WTC11 (cell line): ENCODE data around the gene BICRA. TPM values are rescaled to one million over a fixed set of nuclear protein-coding genes. Genes with fewer than 3 reads are reported as not detected.

Source experiments
- ATAC-seq: fragments of 200-7000 bp; cut with Tn5 transposase; 2 replicates; pipeline ENCODE4 v1.10.0; 2021; ENCODE audit warnings: mild to moderate bottlenecking, moderate library complexity
- CTCF ChIA-PET: fragments of 300-600 bp; sonication (Branson Sonifier 250); formaldehyde crosslinking; loops from one replicate; lab custom pipeline; 2021; ENCODE audit warnings: antibody characterized with exemption; lab: Charles Lee
- POLR2A ChIA-PET: fragments of 350-600 bp; sonication (Branson Sonifier 250); formaldehyde crosslinking; loops from one replicate; lab custom pipeline; 2021; ENCODE audit warnings: antibody characterized with exemption; lab: Charles Lee
- DNase-seq: peaks from one replicate; pipeline ENCODE4 v3.0.0; 2021; ENCODE audit warnings: low spot score
- H3K27ac Mint-ChIP-seq: 2 replicates; pipeline ENCODE4 v1.8.0; 2021; ENCODE audit warnings: mixed read lengths
- H3K27me3 Mint-ChIP-seq: 2 replicates; pipeline ENCODE4 v1.8.0; 2021; ENCODE audit warnings: low read depth, mild to moderate bottlenecking, moderate library complexity, mixed read lengths
- H3K36me3 Mint-ChIP-seq: 2 replicates; pipeline ENCODE4 v1.8.0; 2021; ENCODE audit warnings: mixed read lengths
- H3K4me1 Mint-ChIP-seq: 2 replicates; pipeline ENCODE4 v1.8.0; 2022; ENCODE audit warnings: mixed read lengths
- H3K4me3 Mint-ChIP-seq: 2 replicates; pipeline ENCODE4 v1.8.0; 2021; ENCODE audit warnings: mild to moderate bottlenecking, moderate library complexity, mixed read lengths
- H3K9me3 Mint-ChIP-seq: 2 replicates; pipeline ENCODE4 v1.8.0; 2021; ENCODE audit warnings: mixed read lengths
- E2F5 ChIP-seq: sonication (generic); formaldehyde crosslinking; IDR thresholded peaks from 2 replicates; pipeline ENCODE4 v1.8.1; 2022; ENCODE audit warnings: mild to moderate bottlenecking, moderate library complexity, missing genetic modification reagents
- ESRRA ChIP-seq: sonication (generic); formaldehyde crosslinking; IDR thresholded peaks from 2 replicates; pipeline ENCODE4 v1.8.1; 2022; ENCODE audit warnings: mild to moderate bottlenecking, missing genetic modification reagents, borderline replicate concordance
- FOXP1 ChIP-seq: sonication (generic); formaldehyde crosslinking; IDR thresholded peaks from 2 replicates; pipeline ENCODE4 v1.8.0; 2022; ENCODE audit warnings: missing genetic modification reagents, mild to moderate bottlenecking, moderate library complexity, borderline replicate concordance
- GABPB1 ChIP-seq: sonication (generic); formaldehyde crosslinking; IDR thresholded peaks from 2 replicates; pipeline ENCODE4 v1.8.1; 2023; ENCODE audit warnings: mild to moderate bottlenecking, missing genetic modification reagents
- GTF2I ChIP-seq: fragments of 250-450 bp; sonication (Bioruptor Pico); conservative IDR thresholded peaks from 2 replicates; pipeline ENCODE4 v1.4.0; 2021; ENCODE audit warnings: mild to moderate bottlenecking
- HMGA2 ChIP-seq: fragments of 250-450 bp; sonication (Bioruptor Pico); IDR thresholded peaks from 2 replicates; pipeline ENCODE4 v1.4.0; 2021; ENCODE audit warnings: mild to moderate bottlenecking, moderate library complexity
- HMGXB4 ChIP-seq: sonication (generic); formaldehyde crosslinking; IDR thresholded peaks from 2 replicates; pipeline ENCODE4 v1.8.1; 2023; ENCODE audit warnings: mild to moderate bottlenecking, moderate library complexity, missing genetic modification reagents
- IRF1 ChIP-seq: sonication (generic); formaldehyde crosslinking; IDR thresholded peaks from 2 replicates; pipeline ENCODE4 v1.8.0; 2023; ENCODE audit warnings: missing genetic modification reagents
- IRF2 ChIP-seq: sonication (generic); formaldehyde crosslinking; IDR thresholded peaks from 2 replicates; pipeline ENCODE4 v1.8.0; 2022; ENCODE audit warnings: low read depth, missing genetic modification reagents, borderline replicate concordance
- JAZF1 ChIP-seq: fragments of 250-450 bp; sonication (Bioruptor Pico); IDR thresholded peaks from 2 replicates; pipeline ENCODE4 v1.9.0; 2021; ENCODE audit warnings: moderate library complexity, mild to moderate bottlenecking, inconsistent platforms
- KAT7 ChIP-seq: sonication (generic); formaldehyde crosslinking; IDR thresholded peaks from 2 replicates; pipeline ENCODE4 v1.8.1; 2023; ENCODE audit warnings: missing genetic modification reagents, mild to moderate bottlenecking, borderline replicate concordance
- MAX ChIP-seq: sonication (generic); formaldehyde crosslinking; IDR thresholded peaks from 2 replicates; pipeline ENCODE4 v1.8.0; 2022; ENCODE audit warnings: mild to moderate bottlenecking, missing genetic modification reagents
- MXD4 ChIP-seq: fragments of 250-450 bp; sonication (Bioruptor Pico); IDR thresholded peaks from 2 replicates; pipeline ENCODE4 v1.8.0; 2021; ENCODE audit warnings: mild to moderate bottlenecking, moderate library complexity, borderline replicate concordance
- MYBL2 ChIP-seq: sonication (generic); formaldehyde crosslinking; IDR thresholded peaks from 2 replicates; pipeline ENCODE4 v1.8.1; 2023; ENCODE audit warnings: mild to moderate bottlenecking, moderate library complexity, missing genetic modification reagents
- OVOL2 ChIP-seq: fragments of 250-450 bp; sonication (Bioruptor Pico); IDR thresholded peaks from 2 replicates; pipeline ENCODE4 v1.9.0; 2021; ENCODE audit warnings: mild to moderate bottlenecking, borderline replicate concordance
- PRRX2 ChIP-seq: fragments of 250-450 bp; sonication (Bioruptor Pico); IDR thresholded peaks from 2 replicates; pipeline ENCODE4 v1.8.0; 2021; ENCODE audit warnings: mild to moderate bottlenecking
- SMAD4 ChIP-seq: sonication (generic); formaldehyde crosslinking; IDR thresholded peaks from 2 replicates; pipeline ENCODE4 v1.8.0; 2022; ENCODE audit warnings: mild to moderate bottlenecking, missing genetic modification reagents
- TCF7 ChIP-seq: sonication (generic); formaldehyde crosslinking; IDR thresholded peaks from 2 replicates; pipeline ENCODE4 v1.8.0; 2022; ENCODE audit warnings: mild to moderate bottlenecking, low read depth, missing genetic modification reagents, moderate library complexity
- TEAD4 ChIP-seq: sonication (generic); formaldehyde crosslinking; IDR thresholded peaks from 2 replicates; pipeline ENCODE4 v1.8.0; 2022; ENCODE audit warnings: mild to moderate bottlenecking, missing genetic modification reagents
- ZBTB21 ChIP-seq: sonication (generic); formaldehyde crosslinking; IDR thresholded peaks from 2 replicates; pipeline ENCODE4 v1.8.1; 2023; ENCODE audit warnings: mild to moderate bottlenecking, missing genetic modification reagents, borderline replicate concordance
- ZMAT4 ChIP-seq: fragments of 250-450 bp; sonication (Bioruptor Pico); IDR thresholded peaks from 2 replicates; pipeline ENCODE4 v1.9.0; 2021; ENCODE audit warnings: mild to moderate bottlenecking
- ZNF121 ChIP-seq: sonication (generic); formaldehyde crosslinking; IDR thresholded peaks from 2 replicates; pipeline ENCODE4 v1.8.0; 2023; ENCODE audit warnings: missing genetic modification reagents
- ZNF281 ChIP-seq: sonication (generic); formaldehyde crosslinking; IDR thresholded peaks from 2 replicates; pipeline ENCODE4 v1.8.0; 2023; ENCODE audit warnings: mild to moderate bottlenecking, missing genetic modification reagents
- ZNF396 ChIP-seq: fragments of 250-450 bp; sonication (Bioruptor Pico); IDR thresholded peaks from 2 replicates; pipeline ENCODE4 v1.8.0; 2021; ENCODE audit warnings: mild to moderate bottlenecking, moderate library complexity, borderline replicate concordance
- ZNF416 ChIP-seq: fragments of 250-450 bp; sonication (Bioruptor Pico); IDR thresholded peaks from 2 replicates; pipeline ENCODE4 v1.9.0; 2021; ENCODE audit warnings: mild to moderate bottlenecking, inconsistent platforms
- ZNF671 ChIP-seq: fragments of 250-450 bp; sonication (Bioruptor Pico); IDR thresholded peaks from 2 replicates; pipeline ENCODE4 v1.8.0; 2021; ENCODE audit warnings: mild to moderate bottlenecking
- total RNA-seq: library from RNA; stranded (reverse); gene quantifications from 3 replicates; pipeline ENCODE4 v1.2.3, GENCODE V29; 2021
- TF ChIP-seq, protein P1 (sequence below): sonication (generic); formaldehyde crosslinking; IDR thresholded peaks from 2 replicates; pipeline ENCODE4 v1.8.0; 2022; ENCODE audit warnings: mild to moderate bottlenecking, missing genetic modification reagents

BICRA gene
- total RNA-seq, 1 experiment from 2014 or later: 30.3 TPM

- CTCF ChIA-PET: interaction anchor here (0.8 to 4.5 kb wide), 4 partner anchors 24 to 314 kb away, joined by 3 to 47 read pairs (median 3); partner anchors contain the start of gene EHD2
- H3K36me3 Mint-ChIP-seq: peaks cover 9% of the 10 kb centered on the region
- POLR2A ChIA-PET: no interaction called here
- H3K4me3 Mint-ChIP-seq: peak overlapping the region; percentile 97
- TF ChIP-seq HMGXB4 (CRISPR knock-in tag) (no peak), IRF2 (CRISPR knock-in tag) (no peak), OVOL2 (CRISPR knock-in tag) (no peak), MXD4 (no peak), ESRRA (no peak), TCF7 (CRISPR knock-in tag) (no peak), GTF2I (no peak), KAT7 (CRISPR knock-in tag) (no peak), GABPB1 (no peak), E2F5 (CRISPR knock-in tag) (no peak), ZNF671 (CRISPR knock-in tag) (no peak), ZNF281 (CRISPR knock-in tag) (no peak), ZNF416 (no peak), FOXP1 (no peak), MAX (CRISPR knock-in tag) (no peak), JAZF1 (CRISPR knock-in tag) (no peak), HMGA2 (no peak), MYBL2 (no peak), TEAD4 (CRISPR knock-in tag) (no peak), ZMAT4 (CRISPR knock-in tag) (no peak)
- TF ChIP-seq, all 79 proteins: peak for 0
- DNase-seq (no peak), ATAC-seq (no peak)
- Mint-ChIP-seq H3K27me3 (no peaks in the 10 kb centered on the region; the same call in 1 of the 2 replicates), H3K27ac (no peak overlapping the region), H3K4me1 (peaks cover 13% of the 10 kb centered on the region), H3K9me3 (no peaks in the 10 kb centered on the region)
These were observed 133.7 kb downstream of the BICRA start for GRCh38 chr19:47742634-47743033.

DNA sequence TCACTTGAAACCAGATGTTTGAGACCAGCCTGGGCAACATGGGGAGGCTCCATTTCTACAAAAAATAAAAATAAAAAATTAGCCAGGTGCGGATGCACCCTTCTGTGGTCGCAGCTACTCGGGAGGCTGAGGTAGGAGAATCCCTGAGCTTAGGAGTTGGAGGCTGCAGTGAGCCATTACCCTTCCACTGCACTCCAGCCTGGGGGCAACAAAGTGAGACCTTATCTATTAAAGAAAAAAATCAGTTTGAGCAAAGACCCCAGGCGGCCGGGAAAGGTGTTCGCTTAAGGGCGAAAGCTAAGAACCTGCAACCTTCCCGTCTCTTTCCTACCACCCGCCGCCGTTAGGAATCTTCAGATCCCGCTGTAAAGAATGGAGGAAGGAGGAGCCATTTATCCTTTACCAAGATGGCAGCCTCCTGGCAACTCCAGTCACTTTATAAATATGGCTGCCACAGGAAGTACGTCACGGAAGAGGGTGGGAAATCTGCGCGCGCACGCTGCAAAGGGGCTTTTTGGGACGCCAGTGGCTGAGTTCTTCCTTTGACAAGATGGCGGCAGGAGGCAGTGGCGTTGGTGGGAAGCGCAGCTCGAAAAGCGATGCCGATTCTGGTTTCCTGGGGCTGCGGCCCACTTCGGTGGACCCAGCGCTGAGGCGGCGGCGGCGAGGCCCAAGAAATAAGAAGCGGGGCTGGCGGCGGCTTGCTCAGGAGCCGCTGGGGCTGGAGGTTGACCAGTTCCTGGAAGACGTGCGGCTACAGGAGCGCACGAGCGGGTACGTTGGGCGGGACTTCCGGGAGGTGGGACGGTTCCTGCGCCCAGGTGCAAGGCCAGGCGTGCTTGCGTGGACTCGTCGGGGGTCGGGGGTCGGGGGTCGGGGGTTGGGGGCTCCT, 136.3 kb downstream of the BICRA start, which contains the start of gene NOP53:
Gene NOP53 (plus strand): TSS at position 537 of the 892 bp plus-strand sequence. CDS start 14 bp downstream, at position 551.
- H3K27ac Mint-ChIP-seq: peak within 1 kb of the TSS; percentile 97
- ATAC-seq (peak; percentile 69), DNase-seq (peak; percentile 95)
- ChIA-PET POLR2A (interaction anchor here (0.6 to 1.0 kb wide), 2 partner anchors 21 to 103 kb away, joined by 3 to 10 read pairs; no protein-coding TSS in a partner anchor), CTCF (interaction anchor here (0.8 to 4.5 kb wide), 9 partner anchors 10 to 308 kb away, joined by 3 to 47 read pairs (median 4); partner anchors contain the start of gene EHD2)
- H3K9me3 Mint-ChIP-seq: no peaks in the 10 kb centered on the region
- peak within 1 kb of the TSS; percentile 97 for H3K4me3 Mint-ChIP-seq
- peaks cover 13% of the 10 kb centered on the region for H3K4me1 Mint-ChIP-seq
- peaks cover 28% of the 10 kb centered on the region for H3K36me3 Mint-ChIP-seq
- no peaks in the 10 kb centered on the region; the same call in 1 of the 2 replicates for H3K27me3 Mint-ChIP-seq
- TF ChIP-seq SMAD4 (no peak), PRRX2 (CRISPR knock-in tag) (peak; percentile 67; the same call in 1 of the 2 replicates), IRF1 (0 out of 2 replicates have a peak, but pooled peaks have one; percentile 46), HMGA2 (peak; percentile 21; the same call in 1 of the 2 replicates), ZBTB21 (CRISPR knock-in tag) (no peak), ZNF121 (CRISPR knock-in tag) (no peak), GABPB1 (peak; percentile 62), ZNF396 (peak; percentile 89; the same call in 1 of the 2 replicates)
- TF ChIP-seq, protein P1, sequence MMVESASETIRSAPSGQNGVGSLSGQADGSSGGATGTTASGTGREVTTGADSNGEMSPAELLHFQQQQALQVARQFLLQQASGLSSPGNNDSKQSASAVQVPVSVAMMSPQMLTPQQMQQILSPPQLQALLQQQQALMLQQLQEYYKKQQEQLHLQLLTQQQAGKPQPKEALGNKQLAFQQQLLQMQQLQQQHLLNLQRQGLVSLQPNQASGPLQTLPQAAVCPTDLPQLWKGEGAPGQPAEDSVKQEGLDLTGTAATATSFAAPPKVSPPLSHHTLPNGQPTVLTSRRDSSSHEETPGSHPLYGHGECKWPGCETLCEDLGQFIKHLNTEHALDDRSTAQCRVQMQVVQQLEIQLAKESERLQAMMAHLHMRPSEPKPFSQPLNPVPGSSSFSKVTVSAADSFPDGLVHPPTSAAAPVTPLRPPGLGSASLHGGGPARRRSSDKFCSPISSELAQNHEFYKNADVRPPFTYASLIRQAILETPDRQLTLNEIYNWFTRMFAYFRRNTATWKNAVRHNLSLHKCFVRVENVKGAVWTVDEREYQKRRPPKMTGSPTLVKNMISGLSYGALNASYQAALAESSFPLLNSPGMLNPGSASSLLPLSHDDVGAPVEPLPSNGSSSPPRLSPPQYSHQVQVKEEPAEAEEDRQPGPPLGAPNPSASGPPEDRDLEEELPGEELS: peak; percentile 51; the same call in 1 of the 2 replicates
